ENCODE measurements around the gene KPNA3. TPM values are rescaled to one million over a fixed set of nuclear protein-coding genes. Genes with fewer than 3 reads are reported as not detected.
A peak's percentile ranks its signal among the peaks of the same experiment; 100 is the strongest.

The KPNA3 gene
- total and polyA plus RNA-seq, 5 donors from 2014 or later = 24.4 to 28.3 (median 27.7) TPM

GRCh38 chr13:49746111-49746510 is 46.4 kb downstream of the KPNA3 start:
- Mint-ChIP-seq H3K4me1 (peaks cover 8 to 19% (median 13%) of the 10 kb centered on the region in 4 donors), H3K27me3 (no peaks in the 10 kb centered on the region), H3K4me3 (no peak overlapping the region), H3K36me3 (peaks cover 17% of the 10 kb centered on the region), H3K27ac (no peak overlapping the region), H3K9me3 (no peaks in the 10 kb centered on the region)
- Histone ChIP-seq H3K27me3 (ENCODE audit: control insufficient read depth, insufficient read depth, low read length) (no peaks in the 10 kb centered on the region), H3K4me1 (ENCODE audit: control insufficient read depth, insufficient read depth, low read length, poor library complexity, severe bottlenecking) (no peaks in the 10 kb centered on the region), H3K36me3 (ENCODE audit: control insufficient read depth, insufficient read depth, low read length) (peaks cover 18% of the 10 kb centered on the region), H3K9me3 (ENCODE audit: control insufficient read depth in 2 of 2, low read length in 2 of 2) (no peaks in the 10 kb centered on the region), H3K27ac (ENCODE audit: insufficient read depth, low read length, poor library complexity, severe bottlenecking) (no peak overlapping the region), H3K4me3 (ENCODE audit: low read depth, low read length) (no peak overlapping the region)
- DNase-seq = no peak
- no peak for ATAC-seq (ENCODE audit: low read depth in 2 of 2)

- ATAC-seq (ENCODE audit: low read depth in 2 of 2) = no peak
- Histone ChIP-seq H3K9me3 (ENCODE audit: control insufficient read depth in 2 of 2, low read length in 2 of 2) (no peaks in the 10 kb centered on the region), H3K27me3 (ENCODE audit: control insufficient read depth, insufficient read depth, low read length) (no peaks in the 10 kb centered on the region), H3K27ac (ENCODE audit: insufficient read depth, low read length, poor library complexity, severe bottlenecking) (no peak overlapping the region), H3K4me1 (ENCODE audit: control insufficient read depth, insufficient read depth, low read length, poor library complexity, severe bottlenecking) (no peaks in the 10 kb centered on the region), H3K4me3 (ENCODE audit: low read depth, low read length) (no peak overlapping the region), H3K36me3 (ENCODE audit: control insufficient read depth, insufficient read depth, low read length) (peaks cover 19% of the 10 kb centered on the region)
- H3K27ac Mint-ChIP-seq = no peak overlapping the region
- DNase-seq = no peak
- no peaks in the 10 kb centered on the region for H3K9me3 Mint-ChIP-seq
- peaks cover 0 to 14% (median 5%) of the 10 kb centered on the region in 4 donors for H3K4me1 Mint-ChIP-seq
- H3K27me3 Mint-ChIP-seq = no peaks in the 10 kb centered on the region
- peaks cover 22% of the 10 kb centered on the region for H3K36me3 Mint-ChIP-seq
- H3K4me3 Mint-ChIP-seq = no peak overlapping the region
Measured at GRCh38 chr13:49740870-49741269, 51.6 kb downstream of the KPNA3 start.

GRCh38 chr13:49739498-49740187 is 52.8 kb downstream of the KPNA3 start:
- H3K27me3 Mint-ChIP-seq = no peaks in the 10 kb centered on the region
- H3K27me3 ChIP-seq (ENCODE audit: control insufficient read depth, insufficient read depth, low read length) = no peaks in the 10 kb centered on the region
- H3K4me3 Mint-ChIP-seq = no peak overlapping the region
- no peaks in the 10 kb centered on the region for H3K4me1 ChIP-seq (ENCODE audit: control insufficient read depth, insufficient read depth, low read length, poor library complexity, severe bottlenecking)
- peaks cover 0 to 14% (median 6%) of the 10 kb centered on the region in 4 donors for H3K4me1 Mint-ChIP-seq
- no peak overlapping the region for H3K4me3 ChIP-seq (ENCODE audit: low read depth, low read length)
- no peak for DNase-seq
- H3K27ac ChIP-seq (ENCODE audit: insufficient read depth, low read length, poor library complexity, severe bottlenecking) = no peak overlapping the region
- no peaks in the 10 kb centered on the region for H3K9me3 Mint-ChIP-seq
- no peak overlapping the region for H3K27ac Mint-ChIP-seq
- peaks cover 11% of the 10 kb centered on the region for H3K36me3 ChIP-seq (ENCODE audit: control insufficient read depth, insufficient read depth, low read length)
- ATAC-seq (ENCODE audit: low read depth in 2 of 2) = no peak
- H3K9me3 ChIP-seq (ENCODE audit: control insufficient read depth in 2 of 2, low read length in 2 of 2) = no peaks in the 10 kb centered on the region
- H3K36me3 Mint-ChIP-seq = peaks cover 18% of the 10 kb centered on the region

- H3K27ac Mint-ChIP-seq = peak overlapping the region in 1 of 3 donors; percentile 17
- H3K9me3 Mint-ChIP-seq = peaks cover 0 to 4% (median 0%) of the 10 kb centered on the region in 7 donors
Measured at GRCh38 chr13:49733181-49733951, 59.1 kb downstream of the KPNA3 start.

GRCh38 chr13:49731766-49732165 is 60.7 kb downstream of the KPNA3 start:
- ATAC-seq (ENCODE audit: low read depth in 2 of 2) (no peak), DNase-seq (no peak)
- Mint-ChIP-seq H3K4me1 (peaks cover 0 to 6% (median 3%) of the 10 kb centered on the region in 4 donors), H3K4me3 (no peak overlapping the region), H3K36me3 (peaks cover 25% of the 10 kb centered on the region), H3K27me3 (no peaks in the 10 kb centered on the region), H3K9me3 (peaks cover 0 to 4% (median 0%) of the 10 kb centered on the region in 7 donors), H3K27ac (no peak overlapping the region)
- no peaks in the 10 kb centered on the region for H3K27me3 ChIP-seq (ENCODE audit: control insufficient read depth, insufficient read depth, low read length)
- H3K4me1 ChIP-seq (ENCODE audit: control insufficient read depth, insufficient read depth, low read length, poor library complexity, severe bottlenecking) = no peaks in the 10 kb centered on the region
- H3K4me3 ChIP-seq (ENCODE audit: low read depth, low read length) = no peak overlapping the region
- H3K36me3 ChIP-seq (ENCODE audit: control insufficient read depth, insufficient read depth, low read length) = peaks cover 18% of the 10 kb centered on the region
- H3K9me3 ChIP-seq (ENCODE audit: control insufficient read depth in 2 of 2, low read length in 2 of 2) = no peaks in the 10 kb centered on the region
- no peak overlapping the region for H3K27ac ChIP-seq (ENCODE audit: insufficient read depth, low read length, poor library complexity, severe bottlenecking)

More at GRCh38 chr13:49733181-49733951, 59.1 kb downstream of the KPNA3 start:
- Histone ChIP-seq H3K9me3 (ENCODE audit: control insufficient read depth in 2 of 2, low read length in 2 of 2) (no peaks in the 10 kb centered on the region), H3K27me3 (ENCODE audit: control insufficient read depth, insufficient read depth, low read length) (no peaks in the 10 kb centered on the region), H3K4me1 (ENCODE audit: control insufficient read depth, insufficient read depth, low read length, poor library complexity, severe bottlenecking) (no peaks in the 10 kb centered on the region), H3K36me3 (ENCODE audit: control insufficient read depth, insufficient read depth, low read length) (peaks cover 20% of the 10 kb centered on the region), H3K4me3 (ENCODE audit: low read depth, low read length) (no peak overlapping the region), H3K27ac (ENCODE audit: insufficient read depth, low read length, poor library complexity, severe bottlenecking) (no peak overlapping the region)
- ATAC-seq (ENCODE audit: low read depth in 2 of 2) = no peak
- H3K4me3 Mint-ChIP-seq = no peak overlapping the region
- no peaks in the 10 kb centered on the region for H3K27me3 Mint-ChIP-seq
- H3K36me3 Mint-ChIP-seq = peaks cover 16% of the 10 kb centered on the region
- no peak for DNase-seq
- H3K4me1 Mint-ChIP-seq = peaks cover 0 to 6% (median 5%) of the 10 kb centered on the region in 4 donors

GRCh38 chr13:49716615-49717014 is 75.9 kb downstream of the KPNA3 start:
- no peak for DNase-seq
- H3K9me3 ChIP-seq (ENCODE audit: control insufficient read depth in 2 of 2, low read length in 2 of 2) = peaks cover 9 to 11% of the 10 kb centered on the region in 2 experiments
- peaks cover 0 to 7% (median 0%) of the 10 kb centered on the region in 4 donors for H3K4me1 Mint-ChIP-seq
- peaks cover 61% of the 10 kb centered on the region for H3K36me3 Mint-ChIP-seq
- no peaks in the 10 kb centered on the region for H3K27me3 Mint-ChIP-seq
- no peaks in the 10 kb centered on the region for H3K4me1 ChIP-seq (ENCODE audit: control insufficient read depth, insufficient read depth, low read length, poor library complexity, severe bottlenecking)
- no peak overlapping the region for H3K27ac ChIP-seq (ENCODE audit: insufficient read depth, low read length, poor library complexity, severe bottlenecking)
- peaks cover 0 to 23% (median 7%) of the 10 kb centered on the region in 7 donors for H3K9me3 Mint-ChIP-seq
- ATAC-seq (ENCODE audit: low read depth in 2 of 2) = no peak
- no peaks in the 10 kb centered on the region for H3K27me3 ChIP-seq (ENCODE audit: control insufficient read depth, insufficient read depth, low read length)
- H3K4me3 ChIP-seq (ENCODE audit: low read depth, low read length) = no peak overlapping the region
- peaks cover 48% of the 10 kb centered on the region for H3K36me3 ChIP-seq (ENCODE audit: control insufficient read depth, insufficient read depth, low read length)
- no peak overlapping the region for H3K4me3 Mint-ChIP-seq
- H3K27ac Mint-ChIP-seq = no peak overlapping the region

GRCh38 chr13:49714757-49715156 is 77.7 kb downstream of the KPNA3 start:
- no peak overlapping the region for H3K4me3 ChIP-seq (ENCODE audit: low read depth, low read length)
- Mint-ChIP-seq H3K36me3 (peaks cover 57% of the 10 kb centered on the region), H3K27me3 (no peaks in the 10 kb centered on the region), H3K4me1 (peaks cover 0 to 11% (median 1%) of the 10 kb centered on the region in 4 donors), H3K4me3 (no peak overlapping the region), H3K27ac (no peak overlapping the region), H3K9me3 (peaks cover 0 to 23% (median 7%) of the 10 kb centered on the region in 7 donors)
- H3K27me3 ChIP-seq (ENCODE audit: control insufficient read depth, insufficient read depth, low read length) = no peaks in the 10 kb centered on the region
- peaks cover 49% of the 10 kb centered on the region for H3K36me3 ChIP-seq (ENCODE audit: control insufficient read depth, insufficient read depth, low read length)
- ATAC-seq (ENCODE audit: low read depth in 2 of 2) (no peak), DNase-seq (no peak)
- H3K9me3 ChIP-seq (ENCODE audit: control insufficient read depth in 2 of 2, low read length in 2 of 2) = peaks cover 9 to 11% of the 10 kb centered on the region in 2 experiments
- H3K27ac ChIP-seq (ENCODE audit: insufficient read depth, low read length, poor library complexity, severe bottlenecking) = no peak overlapping the region
- H3K4me1 ChIP-seq (ENCODE audit: control insufficient read depth, insufficient read depth, low read length, poor library complexity, severe bottlenecking) = no peaks in the 10 kb centered on the region
